Panc1 (cell line): Measurements from ENCODE around the gene USP48.

Experiments used
- CTCF ChIP-seq: fragments of 450-650 bp; IDR thresholded peaks from 2 replicates; pipeline ENCODE4 v1.5.1; 2017; ENCODE audit warnings: mild to moderate bottlenecking
- SIN3A ChIP-seq: IDR thresholded peaks from 2 replicates; pipeline ENCODE4 v1.6.1; 2012; ENCODE audit warnings: low read depth, mild to moderate bottlenecking, low read length, moderate library complexity, borderline replicate concordance; ENCODE audit not compliant: insufficient read depth
- TCF7L2 ChIP-seq: IDR thresholded peaks from 2 replicates; pipeline ENCODE4 v1.6.1; 2011; ENCODE audit warnings: mild to moderate bottlenecking, low read depth, low read length, inconsistent platforms

GRCh38 chr1:21653744-21654100, 129.2 kb downstream of the USP48 start:
- TF ChIP-seq CTCF (no peak), SIN3A (no peak), TCF7L2 (no peak)
